Measurements from ENCODE around the gene ZNF536.

ZNF536 gene

GRCh38 chr19:30371960-30372824 is at the start of gene ZNF536:
ZNF536 (plus strand) TSS chr19:30372384; CDS start chr19:30443563, 71,179 bp downstream.
- DNase-seq = no peak

- DNase-seq = no peak
These were observed 49.4 kb upstream of the ZNF536 start for GRCh38 chr19:30322641-30323320.

GRCh38 chr19:30323904-30324303 is 48.3 kb upstream of the ZNF536 start:
- DNase-seq = no peak

GRCh38 chr19:30324982-30325381 is 47.2 kb upstream of the ZNF536 start:
- no peak for DNase-seq

- no peak for DNase-seq
These were observed 46.4 kb upstream of the ZNF536 start for GRCh38 chr19:30325676-30326392.

- DNase-seq = no peak
These were observed 45.8 kb upstream of the ZNF536 start for GRCh38 chr19:30326393-30326710.

- no peak for DNase-seq
These were observed 44.9 kb upstream of the ZNF536 start for GRCh38 chr19:30327331-30327730.

- no peak for DNase-seq
These were observed 44.1 kb upstream of the ZNF536 start for GRCh38 chr19:30328096-30328495.

- no peak for DNase-seq
These were observed 41.9 kb upstream of the ZNF536 start for GRCh38 chr19:30330266-30330665.

GRCh38 chr19:30332445-30333234 is 39.5 kb upstream of the ZNF536 start:
- DNase-seq = no peak

- no peak for DNase-seq
These were observed 38.7 kb upstream of the ZNF536 start for GRCh38 chr19:30333291-30334065.

- DNase-seq = no peak
These were observed 37.3 kb upstream of the ZNF536 start for GRCh38 chr19:30334841-30335240.

- no peak for DNase-seq
These were observed 36.8 kb upstream of the ZNF536 start for GRCh38 chr19:30335306-30335886.

- DNase-seq = no peak
These were observed 35.9 kb upstream of the ZNF536 start for GRCh38 chr19:30336290-30336689.

GRCh38 chr19:30338041-30338456 is 34.1 kb upstream of the ZNF536 start:
- no peak for DNase-seq

- DNase-seq = no peak
These were observed 33.1 kb upstream of the ZNF536 start for GRCh38 chr19:30338878-30339623.

- DNase-seq = no peak
These were observed 32.3 kb upstream of the ZNF536 start for GRCh38 chr19:30339624-30340525.

- no peak for DNase-seq
These were observed 31.2 kb upstream of the ZNF536 start for GRCh38 chr19:30340771-30341561.

GRCh38 chr19:30341611-30342201 is 30.5 kb upstream of the ZNF536 start:
- DNase-seq = no peak
